Upper lobe of left lung (tissue), 6 donors: ENCODE measurements around the gene SEMA5A. TPM values are rescaled to one million over a fixed set of nuclear protein-coding genes. Genes with fewer than 3 reads are reported as not detected.

Experiments used
- ATAC-seq, 2 donors: fragments of 200-7000 bp; cut with Tn5 transposase; one replicate each; pipeline ENCODE4 v1.9.1; 2022; ENCODE audit warnings: mild to moderate bottlenecking in 2 of 2, moderate library complexity in 2 of 2; ENCODE audit not compliant: low FRiP score in 2 of 2
- DNase-seq, 2 donors: peaks; one replicate each; pipeline ENCODE4 v3.0.0-alpha.2; 2019 to 2020
- H3K27ac ChIP-seq, 4 donors: fragments of 200-600 bp; sonication (generic); one replicate each; pipeline ENCODE4 v1.5.1; 2016 to 2019
- H3K27me3 ChIP-seq, 4 donors: fragments of 200-600 bp; sonication (generic); one replicate each; pipeline ENCODE4 v1.5.1; 2017 to 2019
- H3K36me3 ChIP-seq, 4 donors: fragments of 200-600 bp; sonication (generic); one replicate each; pipeline ENCODE4 v1.5.1; 2016 to 2019
- H3K4me1 ChIP-seq, 4 donors: fragments of 200-600 bp; sonication (generic); one replicate each; pipeline ENCODE4 v1.5.1; 2018 to 2019
- H3K4me3 ChIP-seq, 4 donors: fragments of 200-600 bp; sonication (generic); one replicate each; pipeline ENCODE4 v1.5.1; 2017 to 2019; ENCODE audit warnings: mild to moderate bottlenecking in 2 of 4, moderate library complexity in 1 of 4
- H3K9me3 ChIP-seq, 4 donors: fragments of 200-600 bp; sonication (generic); one replicate each; pipeline ENCODE4 v1.5.1; 2018 to 2019
- EP300 ChIP-seq, 4 donors: sonication (generic); formaldehyde crosslinking; IDR thresholded peaks; one replicate each; pipeline ENCODE4 v1.5.1; 2017; ENCODE audit warnings: antibody characterized with exemption in 4 of 4, control low read depth in 2 of 4
- POLR2A ChIP-seq, 4 donors: fragments of 450-650 bp; IDR thresholded peaks; one replicate each; pipeline ENCODE4 v1.5.1; 2016 to 2017; ENCODE audit warnings: antibody characterized with exemption in 4 of 4, mild to moderate bottlenecking in 2 of 4
- POLR2AphosphoS5 ChIP-seq, 2 donors: sonication (generic); formaldehyde crosslinking; IDR thresholded peaks; one replicate each; pipeline ENCODE4 v1.5.1; 2017; ENCODE audit warnings: antibody characterized with exemption in 2 of 2
- WGBS, 2 donors: methylation state at CpG; one replicate each; pipeline ENCODE4 v1.1.5; 2017 to 2018; 5-methylcytosine and 5-hydroxymethylcytosine counted together
- total RNA-seq, 6 donors: library from RNA; depleted of rRNA in 4 of 6; stranded (reverse); fragments of >200 nt in 4 of 6; gene quantifications; one replicate each; pipeline versions ENCODE4 v1.1.0 to v1.2.1, GENCODE V29; 2016 to 2021
- TF ChIP-seq, protein P1 (sequence below), 6 experiments: fragments of 450-650 bp in 4 of 6; fragments of 200-600 bp in 2 of 6; sonication (generic) in 2 of 6; IDR thresholded peaks; one replicate each; pipeline ENCODE4 v1.5.1; 2016 to 2019; ENCODE audit warnings: antibody characterized with exemption in 6 of 6
- donor health status: DM: no; HTN: no; CAD: no; lungs with moderate emphysema.
- donor health status: DM: no; HTN: yes; CAD: no; lungs with severe emphysema.

The SEMA5A gene
- total RNA-seq, 6 donors from 2014 or later, result 5.2 to 40.5 (median 27.5) TPM

DNA sequence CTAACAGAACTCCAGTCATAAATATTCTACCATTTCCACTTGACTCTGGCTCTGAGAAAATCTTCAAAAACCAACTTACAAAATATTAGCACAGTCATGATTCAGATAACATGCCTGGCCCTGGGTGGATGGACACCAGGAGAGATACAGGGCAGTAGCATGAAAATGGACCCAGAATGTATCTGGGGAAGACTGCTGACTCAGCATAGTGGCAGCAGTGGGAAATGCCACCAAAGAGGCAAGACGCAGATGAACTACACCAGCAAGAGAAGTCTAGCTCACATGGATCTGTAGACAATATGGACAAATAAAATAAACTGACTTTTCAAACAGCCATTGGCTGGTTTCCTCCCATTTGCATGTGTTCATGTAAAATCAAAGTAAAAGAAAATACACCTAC, 359.8 kb downstream of the SEMA5A start:
- Histone ChIP-seq H3K36me3 (no peaks in the 10 kb centered on the region), H3K4me1 (no peaks in the 10 kb centered on the region), H3K27me3 (no peaks in the 10 kb centered on the region), H3K4me3 (no peak overlapping the region), H3K9me3 (no peaks in the 10 kb centered on the region), H3K27ac (no peak overlapping the region)
- TF ChIP-seq EP300 (IDR thresholded peaks at IDR 0.05) (no peak), POLR2AphosphoS5 (IDR thresholded peaks at IDR 0.05) (no peak), POLR2A (IDR thresholded peaks at IDR 0.05) (no peak)
- TF ChIP-seq, protein P1, sequence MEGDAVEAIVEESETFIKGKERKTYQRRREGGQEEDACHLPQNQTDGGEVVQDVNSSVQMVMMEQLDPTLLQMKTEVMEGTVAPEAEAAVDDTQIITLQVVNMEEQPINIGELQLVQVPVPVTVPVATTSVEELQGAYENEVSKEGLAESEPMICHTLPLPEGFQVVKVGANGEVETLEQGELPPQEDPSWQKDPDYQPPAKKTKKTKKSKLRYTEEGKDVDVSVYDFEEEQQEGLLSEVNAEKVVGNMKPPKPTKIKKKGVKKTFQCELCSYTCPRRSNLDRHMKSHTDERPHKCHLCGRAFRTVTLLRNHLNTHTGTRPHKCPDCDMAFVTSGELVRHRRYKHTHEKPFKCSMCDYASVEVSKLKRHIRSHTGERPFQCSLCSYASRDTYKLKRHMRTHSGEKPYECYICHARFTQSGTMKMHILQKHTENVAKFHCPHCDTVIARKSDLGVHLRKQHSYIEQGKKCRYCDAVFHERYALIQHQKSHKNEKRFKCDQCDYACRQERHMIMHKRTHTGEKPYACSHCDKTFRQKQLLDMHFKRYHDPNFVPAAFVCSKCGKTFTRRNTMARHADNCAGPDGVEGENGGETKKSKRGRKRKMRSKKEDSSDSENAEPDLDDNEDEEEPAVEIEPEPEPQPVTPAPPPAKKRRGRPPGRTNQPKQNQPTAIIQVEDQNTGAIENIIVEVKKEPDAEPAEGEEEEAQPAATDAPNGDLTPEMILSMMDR (IDR thresholded peaks at IDR 0.05), result no peak
- ATAC-seq (no peak), DNase-seq (no peak)
- 79 to 95% methylated on average over 1 of the region's 1 CpG for WGBS, 2 donors

DNA sequence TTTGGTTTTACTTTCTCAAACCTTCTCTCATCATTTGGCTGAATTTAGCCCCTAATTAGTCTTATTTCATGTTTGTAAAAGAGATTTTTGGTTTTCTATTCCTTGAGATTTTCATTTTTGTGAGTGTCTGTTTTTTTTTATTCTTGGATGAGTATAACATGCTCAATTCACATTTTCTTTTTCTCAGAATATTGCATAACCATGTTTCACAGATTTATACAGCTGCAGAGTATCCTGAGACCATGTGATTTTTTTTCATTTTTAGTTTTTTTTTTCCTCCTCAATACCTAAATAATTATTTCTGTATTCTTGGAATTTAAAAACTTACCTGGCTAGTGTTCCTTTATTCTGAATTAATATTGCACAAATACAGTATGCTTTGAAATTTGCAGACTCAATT, 361.9 kb downstream of the SEMA5A start:
- Histone ChIP-seq H3K4me1 (no peaks in the 10 kb centered on the region), H3K4me3 (no peak overlapping the region), H3K27me3 (no peaks in the 10 kb centered on the region), H3K9me3 (no peaks in the 10 kb centered on the region), H3K27ac (no peak overlapping the region), H3K36me3 (no peaks in the 10 kb centered on the region)
- TF ChIP-seq POLR2AphosphoS5 (IDR thresholded peaks at IDR 0.05), result no peak
- TF ChIP-seq, protein P1 (IDR thresholded peaks at IDR 0.05), result no peak
- TF ChIP-seq POLR2A (IDR thresholded peaks at IDR 0.05), result no peak
- TF ChIP-seq EP300 (IDR thresholded peaks at IDR 0.05), result no peak
- ATAC-seq (no peak), DNase-seq (no peak)

DNA sequence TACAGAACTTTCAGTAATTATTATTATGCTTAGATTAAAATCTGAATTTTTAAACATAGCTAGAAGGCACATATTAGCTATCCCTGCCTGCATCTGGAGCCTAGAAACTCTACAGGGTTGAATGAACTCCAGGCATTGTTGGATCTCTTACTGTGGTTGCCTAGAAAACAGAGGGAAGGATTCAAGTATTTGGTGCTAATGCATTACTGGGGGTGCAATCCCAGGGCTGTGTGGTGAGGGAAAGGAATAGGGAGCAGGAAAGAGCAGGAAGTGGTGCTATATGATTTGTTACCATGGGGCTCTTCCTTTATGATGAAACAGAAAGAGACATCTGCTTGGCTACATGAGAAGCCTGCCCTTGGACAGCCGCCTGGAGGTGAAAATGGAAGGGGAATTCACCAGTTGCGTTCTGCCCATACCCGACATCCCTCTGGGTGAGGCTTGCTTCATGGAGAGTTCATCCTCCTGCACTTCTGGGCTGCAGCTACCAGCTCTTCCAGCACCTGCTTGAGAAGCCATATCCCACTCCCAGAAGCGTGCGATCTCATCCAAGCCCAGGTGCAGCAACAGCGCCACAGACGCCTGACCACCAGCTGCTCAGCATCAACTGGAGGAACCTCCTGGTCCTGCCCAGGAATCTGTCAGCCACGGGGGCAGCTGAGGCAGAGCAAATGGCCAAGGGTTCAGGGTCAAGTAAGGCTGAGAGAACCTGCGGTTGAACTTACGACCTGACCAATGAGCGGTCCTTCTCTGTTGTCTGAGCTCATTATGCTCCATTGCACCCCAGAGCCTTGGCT, 362.8 kb downstream of the SEMA5A start:
- 88 to 93% methylated on average over 7 to 11 of the region's 11 CpGs for WGBS, 2 donors
- no peaks in the 10 kb centered on the region for H3K36me3 ChIP-seq

DNA sequence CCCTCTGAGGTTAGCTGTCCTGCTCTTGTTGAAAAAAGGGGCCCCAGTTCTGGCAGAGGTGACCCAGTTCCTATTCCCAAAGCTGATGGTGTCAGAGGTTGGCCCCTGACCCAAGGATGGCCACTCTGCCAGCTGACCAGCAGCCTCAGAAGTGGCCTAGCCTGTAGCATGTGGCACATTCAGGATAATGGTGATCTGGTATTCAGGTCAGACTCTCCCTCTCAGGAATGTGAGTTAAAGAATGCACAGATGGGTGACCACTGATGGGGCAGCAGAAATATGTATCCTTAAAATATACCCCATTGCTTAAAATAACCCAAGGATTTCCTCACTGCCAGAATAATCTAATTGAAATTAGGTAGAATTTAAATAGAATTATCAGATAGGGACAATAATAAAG, 369.2 kb downstream of the SEMA5A start:
- Histone ChIP-seq H3K27ac (no peak overlapping the region), H3K9me3 (peaks cover 0 to 3% (median 0%) of the 10 kb centered on the region in 4 donors), H3K36me3 (no peaks in the 10 kb centered on the region), H3K4me3 (no peak overlapping the region), H3K27me3 (no peaks in the 10 kb centered on the region), H3K4me1 (no peaks in the 10 kb centered on the region)
- ATAC-seq, result no peak
- DNase-seq, result no peak
- no peak for TF ChIP-seq EP300 (IDR thresholded peaks at IDR 0.05)
- TF ChIP-seq, protein P1 (IDR thresholded peaks at IDR 0.05), result no peak
- TF ChIP-seq POLR2A (IDR thresholded peaks at IDR 0.05), result no peak

More for the DNA sequence above, 362.8 kb downstream of the SEMA5A start:
- no peak overlapping the region for H3K27ac ChIP-seq
- H3K27me3 ChIP-seq, result no peaks in the 10 kb centered on the region
- TF ChIP-seq POLR2A (IDR thresholded peaks at IDR 0.05), result no peak
- TF ChIP-seq, protein P1 (IDR thresholded peaks at IDR 0.05), result no peak
- TF ChIP-seq POLR2AphosphoS5 (IDR thresholded peaks at IDR 0.05), result no peak
- no peak for TF ChIP-seq EP300 (IDR thresholded peaks at IDR 0.05)
- ATAC-seq, result peak in 1 of 2 donors; percentile 14
- no peaks in the 10 kb centered on the region for H3K9me3 ChIP-seq
- H3K4me1 ChIP-seq, result no peaks in the 10 kb centered on the region
- DNase-seq, result peak in 1 of 2 donors; percentile 18
- H3K4me3 ChIP-seq, result no peak overlapping the region

DNA sequence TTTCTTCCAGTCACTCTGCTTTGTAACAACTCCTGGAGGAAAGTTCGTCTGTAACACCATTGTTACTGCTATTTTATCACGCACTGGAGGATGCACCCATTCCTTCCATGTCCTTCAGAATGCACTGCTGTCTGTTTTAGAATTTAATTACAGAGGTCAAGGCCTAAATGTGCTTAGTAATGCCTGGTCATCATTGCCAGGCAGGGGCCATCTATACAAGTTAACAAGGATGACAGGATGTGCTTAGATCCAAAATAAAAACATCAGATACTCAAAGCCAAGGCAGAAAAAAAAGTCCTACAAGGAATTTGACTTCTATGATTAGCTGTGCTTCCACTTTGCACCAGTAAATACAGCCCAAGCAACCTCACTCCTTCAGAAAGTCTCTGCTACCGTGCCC, 371.4 kb downstream of the SEMA5A start:
- ATAC-seq, result no peak
- no peaks in the 10 kb centered on the region for H3K27me3 ChIP-seq
- no peak overlapping the region for H3K27ac ChIP-seq
- TF ChIP-seq POLR2AphosphoS5 (IDR thresholded peaks at IDR 0.05) (no peak), EP300 (IDR thresholded peaks at IDR 0.05) (no peak), POLR2A (IDR thresholded peaks at IDR 0.05) (no peak)
- TF ChIP-seq, protein P1 (IDR thresholded peaks at IDR 0.05), result no peak
- H3K36me3 ChIP-seq, result no peaks in the 10 kb centered on the region
- no peak for DNase-seq
- no peak overlapping the region for H3K4me3 ChIP-seq
- peaks cover 0 to 3% (median 0%) of the 10 kb centered on the region in 4 donors for H3K9me3 ChIP-seq
- no peaks in the 10 kb centered on the region for H3K4me1 ChIP-seq
- 79 to 80% methylated on average over 3 of the region's 3 CpGs for WGBS, 2 donors
